Activated B cell treated with CpG ODN at 0.5 μM for 24 hours (primary cell): ENCODE results near the gene TLX2. TPM values are rescaled to one million over a fixed set of nuclear protein-coding genes. Genes with fewer than 3 reads are reported as not detected.

Source experiments
- ATAC-seq: fragments of 200-7000 bp; cut with Tn5 transposase; one replicate; pipeline ENCODE4 v1.10.0; 2021; ENCODE audit warnings: low read depth, mild to moderate bottlenecking, moderate library complexity
- CTCF ChIA-PET: fragments of 350-600 bp; sonication (Branson Sonifier 250); formaldehyde crosslinking; loops from one replicate; lab custom pipeline; 2021; ENCODE audit warnings: antibody characterized with exemption; lab: Charles Lee
- POLR2A ChIA-PET: fragments of 350-600 bp; sonication (Branson Sonifier 250); formaldehyde crosslinking; loops from one replicate; lab custom pipeline; 2021; ENCODE audit warnings: antibody characterized with exemption; lab: Charles Lee
- DNase-seq: peaks from one replicate; pipeline ENCODE4 v3.0.0; 2022
- H3K27ac Mint-ChIP-seq: one replicate; pipeline ENCODE4 v1.8.0; 2020; ENCODE audit warnings: mixed read lengths
- H3K27me3 Mint-ChIP-seq: one replicate; pipeline ENCODE4 v1.8.0; 2021; ENCODE audit warnings: mixed read lengths
- H3K36me3 Mint-ChIP-seq: one replicate; pipeline ENCODE4 v1.8.0; 2021; ENCODE audit warnings: low read depth, mixed read lengths
- H3K4me1 Mint-ChIP-seq: one replicate; pipeline ENCODE4 v1.8.0; 2021; ENCODE audit warnings: mixed read lengths
- H3K4me3 Mint-ChIP-seq: one replicate; pipeline ENCODE4 v1.8.0; 2020; ENCODE audit warnings: mild to moderate bottlenecking, mixed read lengths
- H3K9me3 Mint-ChIP-seq: one replicate; pipeline ENCODE4 v1.8.0; 2020; ENCODE audit warnings: mixed read lengths
- CTCF ChIP-seq: fragments of 200-600 bp; IDR thresholded peaks from one replicate; pipeline ENCODE4 v1.8.0; 2022; ENCODE audit warnings: antibody characterized with exemption, mild to moderate bottlenecking
- intact Hi-C: fragments of 100-400 bp; cut with micrococcal nuclease; formaldehyde crosslinking; loops from one replicate; pipeline ENCODE4 v1.15.1; 2024
- total RNA-seq: library from RNA; stranded (reverse); gene quantifications from 2 replicates; pipeline ENCODE4 v1.2.3, GENCODE V29; 2022

The TLX2 gene
- total RNA-seq, 1 donor from 2014 or later: not detected

- Mint-ChIP-seq H3K9me3 (peaks cover 2% of the 10 kb centered on the region), H3K36me3 (peaks cover 1% of the 10 kb centered on the region), H3K27me3 (no peaks in the 10 kb centered on the region), H3K4me1 (peaks cover 31% of the 10 kb centered on the region), H3K27ac (peak overlapping the region; percentile 89), H3K4me3 (peak overlapping the region; percentile 81)
- ATAC-seq: peak; percentile 77
- CTCF ChIA-PET: interaction anchor here (0.5 to 1.9 kb wide), 4 partner anchors 8 to 49 kb away, joined by 3 to 6 read pairs (median 4); partner anchors contain the start of genes AUP1, HTRA2 and PCGF1
- no peak for DNase-seq
- intact Hi-C loops: loop anchor here (1.0 kb wide), 1 partner anchor 10 kb away; the partner anchor contains the start of genes AUP1 and HTRA2
- POLR2A ChIA-PET: interaction anchor here (0.6 to 2.3 kb wide), 14 partner anchors 9 to 361 kb away, joined by 3 to 26 read pairs (median 5); partner anchors contain the start of genes AUP1, C2orf81, CCDC142 and HTRA2
- TF ChIP-seq CTCF: no peak
These were observed 24.7 kb downstream of the TLX2 start for GRCh38 chr2:74538881-74539339.

- TF ChIP-seq CTCF: no peak
- ATAC-seq: no peak
- peaks cover 2% of the 10 kb centered on the region for H3K9me3 Mint-ChIP-seq
- intact Hi-C loops: no loop called here
- peaks cover 31% of the 10 kb centered on the region for H3K4me1 Mint-ChIP-seq
- DNase-seq: no peak
- no peaks in the 10 kb centered on the region for H3K36me3 Mint-ChIP-seq
- H3K27ac Mint-ChIP-seq: no peak overlapping the region
- no peaks in the 10 kb centered on the region for H3K27me3 Mint-ChIP-seq
- ChIA-PET POLR2A (interaction anchor here (0.9 to 2.3 kb wide), 4 partner anchors 12 to 33 kb away, joined by 3 to 20 read pairs (median 8); partner anchors contain the start of genes LOXL3 and PCGF1), CTCF (interaction anchor here (1.9 kb wide), 1 partner anchor 33 kb away, joined by 5 read pairs; the partner anchor contains the start of gene PCGF1)
- H3K4me3 Mint-ChIP-seq: no peak overlapping the region
These were observed 26.0 kb downstream of the TLX2 start for GRCh38 chr2:74540291-74540690.

- Mint-ChIP-seq H3K27ac (no peak overlapping the region), H3K9me3 (peaks cover 2% of the 10 kb centered on the region), H3K4me3 (no peak overlapping the region), H3K36me3 (no peaks in the 10 kb centered on the region), H3K4me1 (peaks cover 23% of the 10 kb centered on the region), H3K27me3 (peaks cover 6% of the 10 kb centered on the region)
- ChIA-PET POLR2A (interaction anchor here (0.7 to 0.9 kb wide), 2 partner anchors 12 to 40 kb away, joined by 3 to 9 read pairs; no protein-coding TSS in a partner anchor), CTCF (interaction anchor here (2.7 kb wide), 1 partner anchor 60 kb away, joined by 14 read pairs; the partner anchor contains the start of genes CCDC142 and TTC31)
- TF ChIP-seq CTCF: no peak
- DNase-seq (no peak), ATAC-seq (no peak)
- intact Hi-C loops: no loop called here
These were observed 28.7 kb downstream of the TLX2 start for GRCh38 chr2:74542978-74543377.

GRCh38 chr2:74544634-74545033 is 30.4 kb downstream of the TLX2 start:
- Mint-ChIP-seq H3K27ac (no peak overlapping the region), H3K9me3 (no peaks in the 10 kb centered on the region), H3K4me1 (peaks cover 19% of the 10 kb centered on the region), H3K4me3 (no peak overlapping the region), H3K36me3 (no peaks in the 10 kb centered on the region), H3K27me3 (peaks cover 14% of the 10 kb centered on the region)
- POLR2A ChIA-PET: interaction anchor here (0.8 to 1.1 kb wide), 3 partner anchors 13 to 62 kb away, joined by 3 to 4 read pairs (median 3); partner anchors contain the start of genes CCDC142 and TTC31
- ATAC-seq (no peak), DNase-seq (no peak)
- TF ChIP-seq CTCF: no peak
- intact Hi-C loops: loop anchor here (1.0 kb wide), 1 partner anchor 61 kb away; the partner anchor contains the start of gene TTC31
- CTCF ChIA-PET: interaction anchor here (1.1 to 2.7 kb wide), 9 partner anchors 15 to 62 kb away, joined by 3 to 14 read pairs (median 5); partner anchors contain the start of genes CCDC142, PCGF1 and TTC31

GRCh38 chr2:74546004-74546403 is 31.8 kb downstream of the TLX2 start:
- no peaks in the 10 kb centered on the region for H3K9me3 Mint-ChIP-seq

More at GRCh38 chr2:74546004-74546403, 31.8 kb downstream of the TLX2 start:
- H3K36me3 Mint-ChIP-seq: no peaks in the 10 kb centered on the region
- TF ChIP-seq CTCF: no peak
- POLR2A ChIA-PET: no interaction called here
- no peak for DNase-seq
- no peak for ATAC-seq
- H3K27me3 Mint-ChIP-seq: peaks cover 19% of the 10 kb centered on the region
- intact Hi-C loops: no loop called here
- H3K4me3 Mint-ChIP-seq: no peak overlapping the region
- CTCF ChIA-PET: interaction anchor here (1.4 to 2.4 kb wide), 3 partner anchors 39 to 50 kb away, joined by 3 to 8 read pairs (median 5); partner anchors contain the start of gene PCGF1
- peaks cover 13% of the 10 kb centered on the region for H3K4me1 Mint-ChIP-seq
- H3K27ac Mint-ChIP-seq: no peak overlapping the region
